Left renal pelvis (tissue), 4 donors: ENCODE data around the gene PRPSAP2. TPM values are rescaled to one million over a fixed set of nuclear protein-coding genes. Genes with fewer than 3 reads are reported as not detected.

Experiments used
- DNase-seq, 4 donors: peaks; one replicate each; pipeline ENCODE4 v3.0.0-alpha.2; 2013; ENCODE audit warnings: low read depth in 4 of 4, low spot score in 3 of 4
- polyA plus RNA-seq, 4 donors: library from polyadenylated mRNA; unstranded; fragments of 120-200 nt; gene quantifications; one replicate each; pipeline ENCODE4 v1.2.1, GENCODE V29; 2013; ENCODE audit not compliant: insufficient read length in 4 of 4

Gene PRPSAP2
- polyA plus RNA-seq, 4 donors, result 46.6 to 64.1 (median 58.1) TPM

DNA sequence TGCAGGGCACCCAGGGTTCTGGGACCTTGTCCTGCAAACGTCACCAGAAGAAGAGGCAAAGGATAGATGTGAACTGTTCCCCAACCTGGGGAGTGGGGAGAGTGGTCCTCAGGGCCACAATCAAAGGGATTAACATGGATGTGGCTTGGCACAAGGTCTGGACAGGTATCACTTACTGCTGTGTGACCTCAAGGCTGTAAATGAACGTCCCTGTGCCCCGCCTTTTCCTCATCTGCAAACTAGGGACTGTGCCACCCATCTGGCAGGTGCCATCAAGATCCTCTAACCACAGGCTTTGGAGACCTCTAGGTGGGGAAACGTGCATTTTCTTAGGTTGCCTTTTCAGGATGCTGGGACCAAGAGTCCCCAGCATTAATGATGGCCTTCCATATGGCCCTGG lies 119.1 kb downstream of the PRPSAP2 start:
- DNase-seq, result no peak

DNA sequence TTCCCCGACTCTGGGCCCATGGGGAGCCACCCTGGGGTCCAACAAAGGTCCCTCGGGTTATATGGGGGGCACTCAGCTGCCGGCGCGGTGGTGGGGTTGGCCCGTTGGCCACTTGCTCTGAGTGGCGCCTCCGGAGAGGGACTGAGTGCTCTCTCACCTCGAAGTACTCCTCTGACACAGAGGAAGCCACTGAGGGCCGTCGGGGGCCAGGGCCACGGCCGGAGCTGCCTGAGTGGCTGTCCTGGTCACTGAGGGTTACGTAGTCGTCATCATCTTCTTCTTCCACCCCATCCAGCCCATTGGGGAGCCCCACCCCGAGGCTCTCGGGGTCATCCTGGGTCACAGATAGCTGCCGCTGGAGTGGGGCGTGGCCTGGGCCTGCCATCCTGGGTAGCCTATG lies 119.7 kb downstream of the PRPSAP2 start:
- no peak for DNase-seq

DNA sequence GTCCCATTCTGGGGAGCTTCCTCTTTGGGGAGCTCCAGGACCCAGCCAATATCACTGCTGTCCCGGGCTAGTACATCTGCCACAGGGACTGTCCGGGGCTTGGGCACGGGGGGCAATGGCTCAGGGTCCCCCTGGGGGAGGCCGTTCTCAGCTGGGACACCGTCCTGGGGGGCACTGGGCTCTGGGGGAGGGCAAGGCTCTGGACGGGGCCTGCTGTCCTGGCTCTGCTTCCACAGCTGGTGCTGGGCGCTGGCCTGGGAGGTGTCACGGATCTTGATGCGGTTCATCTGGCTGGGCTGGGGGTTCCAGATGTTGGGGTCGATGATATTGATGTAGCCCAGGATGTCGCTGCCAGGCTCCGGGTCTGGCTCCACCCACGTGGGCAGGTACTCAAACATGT lies 120.1 kb downstream of the PRPSAP2 start:
- no peak for DNase-seq

DNA sequence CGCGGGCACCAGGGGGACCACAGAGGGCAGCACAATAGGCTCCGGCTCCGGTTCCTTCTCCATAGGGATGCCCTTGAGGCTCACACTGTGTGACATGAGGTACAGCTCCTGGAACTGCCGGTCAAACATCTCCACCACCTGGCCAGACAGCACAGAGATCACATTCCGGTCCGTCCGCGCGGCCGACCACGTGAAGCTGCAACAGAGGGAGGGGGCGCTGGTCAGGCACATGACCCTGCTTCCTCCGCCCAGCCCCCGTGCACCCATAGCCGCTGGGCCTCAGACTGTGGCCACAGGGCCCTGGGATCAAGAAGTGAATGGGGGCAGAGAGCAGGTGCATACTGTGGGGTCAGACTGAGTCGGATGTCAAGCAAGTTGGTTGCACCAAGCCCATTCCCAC lies 120.7 kb downstream of the PRPSAP2 start:
- DNase-seq, result no peak

Other genes starting within 250 kb of the PRPSAP2 start
- gene TBC1D28, start 213.7 kb upstream of the PRPSAP2 start, polyA plus RNA-seq, result not detected
- gene FOXO3B, start 175.8 kb upstream of the PRPSAP2 start, polyA plus RNA-seq, result 1 to 10 TPM; 3.0 to 5.2 (median 4.5) TPM
- 1 to 10 TPM in 1 of 4 donors, under 1 TPM in 3; 0.46 to 1.0 (median 0.61) TPM for gene FBXW10, start 114.1 kb upstream of the PRPSAP2 start, polyA plus RNA-seq
- gene TVP23B, start 76.9 kb upstream of the PRPSAP2 start, polyA plus RNA-seq, result 10 to 100 TPM; 45.8 to 54.1 (median 50.9) TPM
- gene SLC5A10, start 94.0 kb downstream of the PRPSAP2 start, polyA plus RNA-seq, result under 1 TPM; 0.15 to 0.64 (median 0.35) TPM
- 1 to 10 TPM in 3 of 4 donors, under 1 TPM in 1; 0.91 to 8.1 (median 6.0) TPM for gene FAM83G, start 146.6 kb downstream of the PRPSAP2 start, polyA plus RNA-seq
- 1 to 10 TPM; 2.4 to 6.5 (median 5.0) TPM for gene GRAP, start 188.8 kb downstream of the PRPSAP2 start, polyA plus RNA-seq